ENCODE results near the gene CCDC24.

CCDC24 gene

DNA sequence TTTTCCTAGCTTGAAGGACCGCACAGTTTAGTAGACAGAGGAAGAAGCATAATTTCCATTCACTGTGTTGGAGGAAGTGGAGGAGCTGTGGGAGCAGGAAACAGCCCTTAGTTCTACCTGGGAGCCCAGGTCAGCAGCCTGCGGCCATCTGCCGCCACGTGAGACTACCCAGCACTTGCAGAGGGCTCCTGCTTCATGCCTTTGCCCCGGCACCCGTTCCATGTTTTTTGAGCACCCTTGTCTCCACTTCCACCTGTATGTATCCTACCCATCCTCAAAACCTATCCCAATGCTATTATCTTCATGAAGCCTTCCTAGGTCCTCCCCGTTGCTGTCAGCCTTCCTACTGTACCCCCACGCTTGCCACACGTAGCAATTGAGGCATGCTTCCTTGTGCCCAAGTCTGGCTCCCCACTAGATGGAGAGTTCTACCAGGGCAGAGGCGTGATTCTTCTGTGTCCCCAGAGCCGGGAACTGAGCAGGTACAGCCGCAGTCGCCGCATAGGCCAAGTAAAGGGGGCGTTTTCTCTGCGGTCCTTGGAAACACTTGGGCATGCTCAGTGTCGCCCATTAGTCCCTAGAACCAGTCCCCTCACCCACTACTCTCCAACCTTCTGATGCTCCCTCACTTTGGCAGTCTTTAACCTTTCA is 38.0 kb downstream of the CCDC24 start:
- no peak for DNase-seq

DNA sequence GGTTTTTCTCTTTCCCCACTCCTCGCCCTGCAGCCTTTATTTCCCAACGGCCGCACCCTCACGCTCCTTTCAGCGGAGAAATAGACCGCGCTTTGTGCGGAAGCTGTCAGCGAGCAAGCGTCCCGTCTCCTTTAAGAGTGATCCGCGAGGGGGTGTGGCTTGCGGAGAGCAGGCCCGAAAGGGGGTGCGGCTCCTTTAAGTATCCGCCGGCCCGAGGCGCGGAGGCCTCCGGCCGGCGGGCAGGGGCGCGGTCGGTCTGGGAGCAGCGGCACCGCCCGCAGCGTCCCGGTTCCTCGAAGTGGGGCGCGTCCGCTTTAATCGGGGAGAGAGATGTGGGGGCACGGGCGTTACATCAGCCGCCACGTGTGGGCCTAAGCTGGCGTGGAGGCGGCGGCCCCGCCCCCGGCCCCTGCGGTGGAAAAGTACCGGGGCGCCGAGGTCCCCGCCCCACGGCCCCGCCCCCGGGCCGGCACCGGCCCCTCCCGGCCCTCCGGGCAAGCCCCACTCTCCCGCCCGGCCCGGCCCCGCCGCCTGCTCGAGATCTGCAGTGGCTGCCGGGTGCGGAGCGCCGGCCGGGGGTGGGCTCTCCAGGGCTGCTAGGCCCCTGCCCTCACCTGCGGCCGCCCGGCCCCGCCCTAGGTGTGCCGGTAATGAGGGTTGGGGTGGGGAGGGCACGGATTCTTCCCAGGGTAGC is 38.7 kb downstream of the CCDC24 start:
- DNase-seq, result peak; percentile 84

DNA sequence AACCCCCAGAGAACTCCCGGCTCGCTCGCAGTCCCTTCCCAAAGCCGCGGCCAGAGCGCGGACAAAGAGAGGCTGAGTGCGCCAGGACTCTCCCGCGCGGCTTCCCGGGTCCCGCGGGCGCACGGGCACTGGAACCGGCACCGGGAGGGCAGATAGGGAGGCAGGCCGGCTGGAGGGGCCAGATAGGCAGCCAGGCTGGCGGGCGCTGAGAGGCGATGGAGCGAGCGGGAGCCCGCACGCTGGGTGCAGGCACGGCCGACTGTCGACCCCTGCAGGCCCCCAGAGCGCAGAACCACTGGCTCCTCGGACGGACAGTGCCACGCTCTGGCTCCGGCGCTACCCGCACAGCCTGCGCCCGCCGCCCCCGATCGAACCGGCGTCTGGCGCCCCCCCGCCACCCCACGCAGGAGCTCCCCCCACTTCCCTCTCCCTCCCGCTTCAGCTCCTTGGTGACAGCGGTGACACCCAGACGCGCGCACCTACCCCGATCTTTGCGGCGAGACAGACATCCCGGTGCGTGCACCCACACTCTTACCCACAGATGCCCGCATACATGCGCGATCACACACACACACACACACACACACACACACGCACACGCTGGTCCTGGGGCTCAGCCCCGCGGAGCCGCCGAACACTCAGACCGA is 39.3 kb downstream of the CCDC24 start:
- peak; percentile 48 for DNase-seq

GRCh38 chr1:44031252-44032169 is 40.1 kb downstream of the CCDC24 start, which contains the start of gene SLC6A9:
SLC6A9 (minus strand) TSS chr1:44031462; CDS start chr1:44024277, 7,185 bp downstream.
- DNase-seq, result no peak

- DNase-seq, result no peak
These were observed 40.9 kb downstream of the CCDC24 start for GRCh38 chr1:44032170-44032790.

DNA sequence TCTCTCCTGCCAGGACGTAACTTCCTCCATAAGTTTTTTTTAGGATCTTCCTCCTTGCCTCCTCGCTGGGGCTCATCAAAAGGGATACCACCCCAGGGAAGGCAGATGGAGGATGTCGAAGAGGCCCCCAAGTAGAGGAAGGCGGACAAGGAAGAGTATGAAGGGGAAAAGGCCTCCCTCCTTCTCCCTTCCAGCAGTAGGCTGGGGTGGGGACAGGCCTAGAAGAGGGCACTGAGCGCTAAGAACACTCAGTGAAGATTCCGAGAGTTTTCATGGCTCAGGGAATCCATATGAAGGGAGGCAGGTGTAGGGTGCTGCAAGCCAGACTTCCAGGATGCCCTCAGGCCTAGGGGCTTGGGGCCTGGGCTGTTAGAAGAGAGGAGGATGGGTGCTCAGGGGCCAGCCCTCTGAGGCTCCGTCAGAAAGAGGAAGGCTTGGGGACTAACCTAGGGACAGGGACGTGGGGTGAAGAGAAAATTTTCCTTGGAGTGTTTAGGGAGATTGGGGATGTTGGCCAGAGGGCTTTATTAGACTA is 41.7 kb downstream of the CCDC24 start:
- no peak for DNase-seq

DNA sequence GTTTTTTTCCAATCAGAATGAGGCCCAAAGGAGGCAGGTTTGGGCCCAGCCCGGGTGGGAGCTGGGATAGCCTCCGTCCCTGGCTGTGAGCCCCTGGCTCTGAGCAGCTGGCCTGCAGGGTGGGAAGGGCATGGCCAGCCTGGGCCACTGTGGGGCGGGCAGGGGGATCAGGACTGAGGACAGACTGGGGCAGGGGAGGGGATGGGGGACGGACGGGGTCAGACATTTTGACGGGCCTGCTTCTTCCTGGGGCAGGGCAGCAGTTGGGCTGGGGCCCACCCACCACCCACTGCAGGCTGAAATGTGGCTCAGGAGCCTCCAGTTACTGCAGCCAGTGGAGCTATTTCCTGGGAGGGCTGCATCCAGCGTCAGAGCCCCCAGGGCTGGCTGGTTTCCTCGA is 42.4 kb downstream of the CCDC24 start:
- DNase-seq, result no peak

DNA sequence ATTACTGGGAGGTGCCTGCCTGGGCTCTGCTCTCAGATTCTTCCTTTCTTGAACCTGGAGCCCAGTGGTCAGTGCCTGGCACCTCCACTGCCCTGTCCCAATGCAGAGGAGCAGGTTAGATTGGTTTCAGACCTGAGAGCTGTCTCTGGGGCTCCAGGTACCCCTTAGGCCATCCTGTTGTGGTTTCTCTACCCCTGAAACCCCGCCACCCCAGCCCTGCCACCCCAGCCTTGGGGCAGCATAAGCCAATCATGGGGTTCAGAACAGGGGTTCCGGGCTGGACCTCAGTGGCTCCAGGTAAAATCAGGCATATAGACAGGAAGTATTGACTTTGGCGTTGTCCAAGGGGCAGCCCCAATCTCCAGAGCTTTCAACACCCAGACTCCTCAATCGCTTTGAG is 43.0 kb downstream of the CCDC24 start:
- no peak for DNase-seq

- no peak for DNase-seq
These were observed 43.7 kb downstream of the CCDC24 start for GRCh38 chr1:44034976-44035716.

GRCh38 chr1:44035726-44036408 is 44.5 kb downstream of the CCDC24 start:
- DNase-seq, result no peak

GRCh38 chr1:44036409-44037139 is 45.2 kb downstream of the CCDC24 start:
- peak; percentile 58 for DNase-seq

GRCh38 chr1:44037154-44037553 is 45.8 kb downstream of the CCDC24 start:
- DNase-seq, result no peak

DNA sequence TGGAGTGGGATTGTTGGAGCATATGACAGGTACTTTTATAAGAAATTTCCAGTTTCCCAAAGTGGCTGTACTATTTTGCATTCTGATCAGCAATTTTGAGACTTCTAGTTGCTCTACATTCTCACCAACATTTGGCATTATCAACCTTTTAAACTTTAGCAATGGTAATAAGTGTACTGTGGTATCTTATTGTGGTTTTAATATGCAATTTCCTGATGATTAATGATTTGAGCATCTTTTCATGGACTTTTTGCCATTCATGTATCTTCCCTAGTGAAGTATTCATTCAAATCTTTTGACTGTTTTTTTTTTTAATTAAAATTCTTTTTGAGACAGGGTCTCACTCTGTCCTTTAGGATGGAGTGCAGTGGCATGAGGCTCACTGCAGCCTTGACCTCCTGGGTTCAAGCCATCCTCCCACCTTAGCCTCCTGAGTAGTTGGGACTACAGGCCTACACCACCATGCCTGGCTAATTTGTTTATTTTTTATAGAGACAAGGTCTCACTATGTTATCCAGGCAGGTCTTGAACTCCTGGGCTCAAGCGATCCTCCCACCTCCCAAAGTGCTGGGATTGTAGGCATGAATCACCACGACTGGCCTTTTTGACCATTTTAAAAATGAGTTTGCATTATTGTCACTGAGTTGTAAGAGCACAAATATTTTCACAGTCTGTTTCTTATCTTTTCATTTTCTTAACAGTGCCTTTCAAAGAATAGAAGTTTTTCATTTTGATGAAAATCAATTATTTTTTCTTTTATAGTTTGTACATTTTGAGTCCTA is 47.7 kb downstream of the CCDC24 start:
- no peak for DNase-seq

DNA sequence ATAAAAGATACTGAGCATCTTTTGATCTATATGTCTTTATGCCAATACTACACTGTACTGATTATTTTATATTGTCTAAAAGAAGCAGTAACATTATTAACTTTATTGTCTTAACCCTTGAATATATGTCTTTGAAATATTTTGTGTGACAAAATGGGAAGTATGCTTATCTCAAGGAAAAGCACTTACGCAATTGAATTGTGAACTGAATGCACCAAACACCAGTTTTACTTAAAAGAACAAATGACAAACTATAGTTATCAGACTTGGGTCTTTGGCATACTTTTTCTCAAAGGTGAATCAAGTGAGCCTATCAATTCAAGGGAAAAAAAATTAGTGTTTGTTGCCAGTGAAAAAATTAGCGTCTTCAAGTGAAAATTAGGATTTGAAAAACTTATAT is 49.0 kb downstream of the CCDC24 start:
- no peak for DNase-seq

DNA sequence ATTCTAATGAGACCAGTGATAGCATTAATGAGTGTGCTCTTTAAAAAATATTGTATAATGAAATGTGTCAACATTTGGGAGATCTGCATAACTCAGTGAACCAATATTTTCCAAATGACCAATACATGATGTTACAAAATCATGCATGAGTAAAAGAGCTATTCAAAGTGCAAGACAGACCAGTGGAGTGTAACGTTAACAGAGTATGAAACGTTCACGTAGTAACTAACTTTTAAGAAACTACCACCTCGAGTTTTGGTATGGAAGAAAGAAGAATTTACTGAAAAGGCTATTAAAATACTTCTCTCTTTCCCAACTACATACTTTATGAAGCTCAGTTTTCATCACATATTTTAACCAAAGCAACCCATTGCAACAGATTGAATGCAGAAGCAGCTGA is 49.4 kb downstream of the CCDC24 start:
- no peak for DNase-seq

DNA sequence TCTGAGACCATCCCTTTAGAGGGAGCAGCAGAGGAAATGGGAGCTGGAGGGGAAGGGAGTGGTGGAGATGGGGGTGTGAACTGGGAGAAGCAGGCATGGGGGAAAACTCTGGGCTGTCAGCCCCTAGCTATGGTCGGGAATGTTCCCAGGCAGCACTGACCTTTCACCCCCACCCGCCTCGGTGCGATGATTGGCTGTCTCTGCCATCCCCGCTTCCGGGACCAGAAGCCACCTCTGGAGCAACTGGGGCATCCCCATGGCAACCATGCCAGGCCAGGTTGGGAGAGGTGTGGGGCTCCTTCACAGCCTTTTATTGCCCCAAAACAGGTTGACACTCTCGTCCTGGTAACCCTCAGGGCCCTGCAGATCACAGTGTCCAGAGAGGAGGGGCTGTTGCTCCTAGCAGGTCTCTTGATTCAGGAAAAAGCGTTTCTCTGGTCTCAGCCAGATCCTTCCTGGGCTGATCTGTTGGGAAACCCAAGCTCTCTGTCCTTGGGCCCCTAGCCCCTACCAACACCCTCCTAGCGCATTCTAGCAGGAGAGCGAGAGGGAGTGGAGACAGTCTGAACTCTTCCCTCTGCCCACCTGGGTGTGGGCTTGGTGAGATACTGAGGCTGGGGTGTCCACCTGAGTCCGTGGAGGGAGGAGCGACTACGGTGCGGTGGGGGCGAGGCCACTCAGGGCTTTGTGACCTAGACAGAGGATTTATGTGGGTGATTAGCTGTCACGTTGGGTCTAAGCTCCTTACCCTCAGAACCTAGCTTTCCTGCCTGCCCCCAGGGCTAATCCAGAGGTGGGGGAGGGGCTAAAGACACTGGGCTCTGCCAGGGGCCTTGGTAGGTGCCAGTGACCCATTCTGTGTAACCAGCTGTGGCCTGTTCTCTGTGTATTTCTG is 52.0 kb downstream of the CCDC24 start:
- DNase-seq, result no peak

DNA sequence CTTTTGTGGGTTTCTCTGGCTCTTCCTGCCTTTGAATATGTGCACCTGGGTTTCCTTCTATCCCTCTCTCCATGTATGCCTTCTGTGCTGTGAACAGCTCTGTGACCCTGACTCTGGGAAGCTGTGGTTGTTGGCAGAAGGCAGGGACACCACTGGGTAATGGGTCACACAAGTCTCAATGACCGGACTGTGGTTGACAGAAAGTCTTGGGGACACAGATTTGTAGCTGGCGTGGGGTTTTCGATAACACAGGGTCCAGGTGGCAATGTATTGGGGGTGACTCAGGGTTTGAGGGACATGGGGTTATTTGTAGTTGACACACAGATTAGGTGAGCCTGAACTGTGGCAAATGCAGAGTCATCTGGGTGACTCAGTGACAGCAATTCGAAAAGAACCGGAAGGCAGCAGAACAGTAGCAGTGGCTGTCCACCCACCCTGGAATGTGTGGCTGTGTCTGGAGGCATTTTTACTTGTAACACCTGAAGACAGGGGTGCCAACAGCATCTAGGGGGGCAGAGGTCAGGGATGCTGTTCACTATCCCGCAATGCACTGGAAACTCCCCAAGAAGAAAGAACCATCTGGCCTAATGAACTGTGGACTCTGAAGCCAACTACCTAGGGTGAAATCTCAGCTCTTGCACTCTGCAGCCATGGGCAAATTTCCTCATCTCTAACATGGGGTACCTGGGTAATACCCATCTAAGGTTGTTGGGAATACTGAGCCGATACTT is 52.8 kb downstream of the CCDC24 start:
- no peak for DNase-seq

- DNase-seq, result no peak
These were observed 53.7 kb downstream of the CCDC24 start for GRCh38 chr1:44045064-44045463.

Measured in CD4-positive, alpha-beta T cell treated with Interleukin-4 for 4 hours (primary cell).